ENCODE measurements around the gene ZGPAT. TPM values are rescaled to one million over a fixed set of nuclear protein-coding genes. Genes with fewer than 3 reads are reported as not detected.

Gene ZGPAT
- total and polyA plus RNA-seq, 2 of the 13 experiments (the other 11 are each of a cell fraction or from before 2014, with no cell fraction given), result 23.0 to 41.9 TPM

- TF ChIP-seq ZNF710 (CRISPR knock-in tag; IDR thresholded peaks at IDR 0.05; ENCODE audit: borderline replicate concordance), result 0 out of 2 replicates have a peak, but pooled peaks have one; percentile 34
- no peak for TF ChIP-seq RFX3 (CRISPR knock-in tag; IDR thresholded peaks at IDR 0.05)
- TF ChIP-seq CREM (IDR thresholded peaks at IDR 0.05), result no peak
- TF ChIP-seq CREM (CRISPR knock-in tag; IDR thresholded peaks at IDR 0.05), result no peak
- no peak for TF ChIP-seq SRF (IDR thresholded peaks at IDR 0.05; ENCODE audit: low read depth, low read length)
- peak; percentile 91 for TF ChIP-seq NR2C2 (CRISPR knock-in tag; IDR thresholded peaks at IDR 0.05; ENCODE audit: borderline replicate concordance)
- no peak for TF ChIP-seq KMT2B (CRISPR knock-in tag; IDR thresholded peaks at IDR 0.05)
- no peak for TF ChIP-seq ARNT2 (CRISPR knock-in tag; IDR thresholded peaks at IDR 0.05; ENCODE audit: low read depth)
Observed at GRCh38 chr20:63699466-63700198, 8.2 kb upstream of the ZGPAT start (continued).

GRCh38 chr20:63700199-63701050 lies 7.4 kb upstream of the ZGPAT start:
- H3K4me1 ChIP-seq (ENCODE audit: insufficient read depth, low read length), result peaks cover 21% of the 10 kb centered on the region
- no peak for ATAC-seq
- H3K27me3 ChIP-seq (ENCODE audit: control insufficient read depth in 1 of 2, insufficient read depth in 2 of 2, low read length in 2 of 2), result no peaks in the 10 kb centered on the region
- BruUV-seq (replicated peaks), result no TSS peak
- intact Hi-C loops (cut with micrococcal nuclease; ENCODE audit: unreplicated experiment) (no loop called here), in situ Hi-C loops (cut with HindIII; ENCODE audit: extremely low pct_ligation_motif_present, low pct_unique_long_range_greater_than_20kb) (loop anchor here (10.0 kb wide), 1 partner anchor 84 kb away; no protein-coding TSS in a partner anchor)
- WGBS (ENCODE audit: low lambda C conversion rate), result 96% methylated on average over 41 of the region's 43 CpGs
- DNase-seq (ENCODE audit: low spot score), result no peak
- ChIA-PET CTCF (ENCODE audit: low intra/inter-chr PET ratio, low total read pairs) (no interaction called here), POLR2A (no interaction called here)
- H4K20me1 ChIP-seq (ENCODE audit: insufficient read depth, low read length), result peaks cover 4% of the 10 kb centered on the region; the same call in 1 of the 2 replicates
- H2AFZ ChIP-seq (ENCODE audit: low read length), result no peak overlapping the region
- no peak for FAIRE-seq
- no peak overlapping the region for H3K4me2 ChIP-seq (ENCODE audit: low read depth, low read length)
- no peak overlapping the region for H3K27ac ChIP-seq (ENCODE audit: extremely low read length, insufficient read depth, low read length)
- H3K79me2 ChIP-seq (ENCODE audit: insufficient read depth, low read length), result peaks cover 1% of the 10 kb centered on the region
- no peaks in the 10 kb centered on the region for H3K9me3 ChIP-seq (ENCODE audit: low read length)
- no peak overlapping the region for H3K4me3 ChIP-seq (replicated peaks in 1 of 3; ENCODE audit: insufficient read depth in 1 of 3, low read depth in 2 of 3, low read length in 3 of 3)
- H3K9ac ChIP-seq (ENCODE audit: insufficient read depth, low read depth, low read length), result no peak overlapping the region
- H3K36me3 ChIP-seq (replicated peaks in 1 of 2; ENCODE audit: control insufficient read depth in 1 of 2, insufficient read depth in 2 of 2, low read length in 2 of 2), result peaks cover 10 to 20% of the 10 kb centered on the region in 2 experiments
- TF ChIP-seq HNRNPLL (IDR thresholded peaks at IDR 0.05; ENCODE audit: low read depth, low read length, poor library complexity, severe bottlenecking) (peak; percentile 10), POLR2A (IDR thresholded peaks at IDR 0.05; ENCODE audit: insufficient read depth in 1 of 2, low read depth in 2 of 2, low read length in 2 of 2) (peak in 1 of 2 experiments; percentile 18; a peak in 2 of 4 replicates), PATZ1 (CRISPR knock-in tag; IDR thresholded peaks at IDR 0.05) (0 out of 2 replicates have a peak, but pooled peaks have one; percentile 4), FOXP4 (CRISPR knock-in tag; IDR thresholded peaks at IDR 0.05) (no peak), RBFOX2 (IDR thresholded peaks at IDR 0.05; ENCODE audit: low read depth, low read length) (peak; percentile 57; the same call in 1 of the 2 replicates), POLR2AphosphoS5 (IDR thresholded peaks at IDR 0.05; ENCODE audit: low read depth, low read length) (peak; percentile 14; the same call in 1 of the 2 replicates), HNF4A (CRISPR knock-in tag; IDR thresholded peaks at IDR 0.05) (no peak), ZNF337 (CRISPR knock-in tag; IDR thresholded peaks at IDR 0.05; ENCODE audit: borderline replicate concordance, low read depth) (no peak)
